ENCODE measurements around the gene GPATCH2.

GPATCH2 gene

GRCh38 chr1:217471403-217471802 is 159.5 kb downstream of the GPATCH2 start:
- in situ Hi-C loops (cut with MboI; ENCODE audit: low pct_unique_long_range_greater_than_20kb, low sequenced_read_pairs) = no loop called here
- no peak for DNase-seq

- in situ Hi-C loops (cut with MboI; ENCODE audit: low pct_unique_long_range_greater_than_20kb, low sequenced_read_pairs) = no loop called here
- no peak for DNase-seq
Observed at GRCh38 chr1:217469983-217470382, 160.9 kb downstream of the GPATCH2 start.

- no peak for DNase-seq
Observed at GRCh38 chr1:217465102-217465501, 165.8 kb downstream of the GPATCH2 start.

GRCh38 chr1:217462666-217463065 is 168.2 kb downstream of the GPATCH2 start:
- in situ Hi-C loops (cut with MboI; ENCODE audit: low pct_unique_long_range_greater_than_20kb, low sequenced_read_pairs) = no loop called here
- DNase-seq = no peak

More at GRCh38 chr1:217465102-217465501, 165.8 kb downstream of the GPATCH2 start:
- in situ Hi-C loops (cut with MboI; ENCODE audit: low pct_unique_long_range_greater_than_20kb, low sequenced_read_pairs) = no loop called here

- DNase-seq = no peak
- in situ Hi-C loops (cut with MboI; ENCODE audit: low pct_unique_long_range_greater_than_20kb, low sequenced_read_pairs) = no loop called here
Observed at GRCh38 chr1:217462159-217462558, 168.7 kb downstream of the GPATCH2 start.

GRCh38 chr1:217457016-217457415 is 173.9 kb downstream of the GPATCH2 start:
- in situ Hi-C loops (cut with MboI; ENCODE audit: low pct_unique_long_range_greater_than_20kb, low sequenced_read_pairs) = no loop called here
- DNase-seq = no peak

DNA sequence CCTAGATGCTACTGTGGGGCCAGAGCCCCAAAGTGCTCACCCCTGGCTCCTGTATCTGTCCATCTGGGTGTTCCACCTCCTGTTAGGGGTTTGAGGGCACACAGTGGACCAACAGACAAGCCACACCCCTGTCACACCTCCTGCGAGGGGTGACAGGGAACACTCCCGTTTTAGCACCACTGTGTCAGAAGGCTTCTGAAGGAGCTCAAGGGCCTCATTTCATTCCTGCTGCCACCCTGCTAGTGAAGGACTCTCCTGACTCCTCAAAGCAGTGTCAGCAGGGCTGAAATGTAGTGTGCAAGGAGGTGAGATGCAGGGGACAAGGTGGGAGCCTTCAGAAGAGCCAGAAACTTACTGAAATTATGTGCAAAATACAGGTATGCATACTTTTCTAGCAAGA is 174.6 kb downstream of the GPATCH2 start:
- in situ Hi-C loops (cut with MboI; ENCODE audit: low pct_unique_long_range_greater_than_20kb, low sequenced_read_pairs) = no loop called here
- no peak for DNase-seq

DNA sequence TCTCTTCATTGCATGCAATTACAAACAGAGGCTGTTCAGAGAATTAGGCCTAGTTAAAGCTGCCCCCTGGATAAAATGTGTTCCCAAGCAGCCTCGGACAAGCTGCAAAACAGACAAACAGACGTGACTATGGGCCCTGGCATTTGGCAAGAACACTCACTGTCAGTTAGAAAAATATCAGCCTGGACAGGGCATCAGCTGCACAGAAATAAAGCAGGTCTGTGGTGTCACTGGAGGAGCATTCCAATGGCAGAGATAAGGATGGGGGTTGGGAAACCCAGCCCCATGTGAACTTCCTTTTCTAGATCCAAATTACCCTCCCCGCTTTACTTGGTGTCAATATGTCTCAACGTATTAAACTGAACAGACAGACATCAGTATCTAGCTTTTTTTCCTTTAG is 177.1 kb downstream of the GPATCH2 start:
- in situ Hi-C loops (cut with MboI; ENCODE audit: low pct_unique_long_range_greater_than_20kb, low sequenced_read_pairs) = no loop called here
- no peak for DNase-seq

- DNase-seq = no peak
- in situ Hi-C loops (cut with MboI; ENCODE audit: low pct_unique_long_range_greater_than_20kb, low sequenced_read_pairs) = no loop called here
Observed at GRCh38 chr1:217449370-217449769, 181.5 kb downstream of the GPATCH2 start.

DNA sequence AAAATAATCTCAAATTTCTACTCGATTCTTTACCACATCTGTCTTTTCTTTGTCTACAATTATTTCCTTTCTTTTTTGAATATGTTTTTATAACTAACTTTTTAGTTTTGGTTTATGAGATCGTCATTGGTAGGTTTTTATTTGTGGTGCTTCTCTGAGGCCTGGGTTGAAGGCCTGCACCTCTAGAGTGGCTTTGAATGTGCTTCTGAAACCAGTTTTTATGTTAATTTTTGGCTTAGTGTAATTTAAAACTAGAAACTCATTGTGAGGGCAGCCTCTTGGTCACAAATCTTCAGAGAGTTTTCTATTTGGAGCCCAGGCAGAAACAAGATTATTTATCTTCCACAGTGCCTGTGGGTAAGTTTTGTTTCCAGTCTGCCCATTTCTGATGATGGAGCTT is 187.0 kb downstream of the GPATCH2 start:
- DNase-seq = no peak
- in situ Hi-C loops (cut with MboI; ENCODE audit: low pct_unique_long_range_greater_than_20kb, low sequenced_read_pairs) = no loop called here

GRCh38 chr1:217437376-217437775 is 193.5 kb downstream of the GPATCH2 start:
- DNase-seq = no peak
- in situ Hi-C loops (cut with MboI; ENCODE audit: low pct_unique_long_range_greater_than_20kb, low sequenced_read_pairs) = no loop called here

GRCh38 chr1:217435204-217435603 is 195.7 kb downstream of the GPATCH2 start:
- DNase-seq = no peak

GRCh38 chr1:217433664-217434063 is 197.2 kb downstream of the GPATCH2 start:
- in situ Hi-C loops (cut with MboI; ENCODE audit: low pct_unique_long_range_greater_than_20kb, low sequenced_read_pairs) = no loop called here
- DNase-seq = no peak

More at GRCh38 chr1:217435204-217435603, 195.7 kb downstream of the GPATCH2 start:
- in situ Hi-C loops (cut with MboI; ENCODE audit: low pct_unique_long_range_greater_than_20kb, low sequenced_read_pairs) = no loop called here

GRCh38 chr1:217432339-217432738 is 198.6 kb downstream of the GPATCH2 start:
- in situ Hi-C loops (cut with MboI; ENCODE audit: low pct_unique_long_range_greater_than_20kb, low sequenced_read_pairs) = no loop called here
- no peak for DNase-seq

- no peak for DNase-seq
- in situ Hi-C loops (cut with MboI; ENCODE audit: low pct_unique_long_range_greater_than_20kb, low sequenced_read_pairs) = no loop called here
Observed at GRCh38 chr1:217431395-217431794, 199.5 kb downstream of the GPATCH2 start.

- in situ Hi-C loops (cut with MboI; ENCODE audit: low pct_unique_long_range_greater_than_20kb, low sequenced_read_pairs) = no loop called here
- DNase-seq = no peak
Observed at GRCh38 chr1:217425422-217425821, 205.5 kb downstream of the GPATCH2 start.

GRCh38 chr1:217419194-217419551 is 211.7 kb downstream of the GPATCH2 start:
- in situ Hi-C loops (cut with MboI; ENCODE audit: low pct_unique_long_range_greater_than_20kb, low sequenced_read_pairs) = no loop called here
- no peak for DNase-seq

- in situ Hi-C loops (cut with MboI; ENCODE audit: low pct_unique_long_range_greater_than_20kb, low sequenced_read_pairs) = no loop called here
- DNase-seq = no peak
Observed at GRCh38 chr1:217418269-217419193, 212.4 kb downstream of the GPATCH2 start.

DNA sequence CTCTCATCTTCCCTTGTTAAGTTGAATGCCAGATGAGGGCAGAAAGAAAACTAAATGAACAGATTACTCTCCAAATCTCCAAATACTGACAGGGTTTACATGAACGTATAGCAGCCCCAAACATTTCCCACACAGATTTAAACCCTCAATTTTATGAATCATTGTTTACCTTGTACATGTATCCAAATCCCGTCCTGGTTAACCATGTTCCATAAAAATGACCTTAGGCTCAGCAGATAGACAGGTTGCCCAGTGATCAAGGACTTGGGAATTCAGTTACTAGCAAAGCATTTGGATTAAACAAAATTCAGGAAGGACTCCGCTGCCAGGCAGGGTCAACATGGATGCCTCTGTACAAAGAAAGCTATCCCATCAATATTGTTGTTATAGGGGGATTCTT is 213.5 kb downstream of the GPATCH2 start:
- no peak for DNase-seq
- in situ Hi-C loops (cut with MboI; ENCODE audit: low pct_unique_long_range_greater_than_20kb, low sequenced_read_pairs) = no loop called here

GRCh38 chr1:217407534-217408001 is 223.3 kb downstream of the GPATCH2 start:
- in situ Hi-C loops (cut with MboI; ENCODE audit: low pct_unique_long_range_greater_than_20kb, low sequenced_read_pairs) = no loop called here
- no peak for DNase-seq
